Measurements from ENCODE around the gene TLN1.
A peak's percentile ranks its signal among the peaks of the same experiment; 100 is the strongest.

Gene TLN1

GRCh38 chr9:35736201-35736633 is 4.2 kb upstream of the TLN1 start:
- H3K27ac ChIP-seq (replicated peaks) = no peak overlapping the region
- no peak overlapping the region for H3K4me3 ChIP-seq (replicated peaks; ENCODE audit: insufficient read depth, low read length)
- H3K27me3 ChIP-seq (ENCODE audit: insufficient read depth, poor library complexity, severe bottlenecking) = no peaks in the 10 kb centered on the region
- TF ChIP-seq GABPA (IDR thresholded peaks at IDR 0.05; ENCODE audit: low read depth) (no peak), CTCF (IDR thresholded peaks at IDR 0.05; ENCODE audit: insufficient read depth, low read length) (peak; percentile 93)
- peak in 1 of 2 experiments; percentile 82 for DNase-seq (ENCODE audit: low read depth in 1 of 2, low spot score in 1 of 2)

GRCh38 chr9:35734096-35734495 is 2.1 kb upstream of the TLN1 start:
- H3K27ac ChIP-seq (replicated peaks) = no peak overlapping the region
- no peak for TF ChIP-seq REST (IDR thresholded peaks at IDR 0.05; ENCODE audit: insufficient replicate concordance, low read depth)
- TF ChIP-seq GABPA (IDR thresholded peaks at IDR 0.05; ENCODE audit: low read depth) = no peak
- no peak for TF ChIP-seq POLR2AphosphoS5 (IDR thresholded peaks at IDR 0.05; ENCODE audit: low read depth)
- TF ChIP-seq SPI1 (IDR thresholded peaks at IDR 0.05; ENCODE audit: borderline replicate concordance, low read depth) = no peak
- TF ChIP-seq CTCF (IDR thresholded peaks at IDR 0.05; ENCODE audit: insufficient read depth, low read length) = no peak
- no peak for DNase-seq (ENCODE audit: low read depth in 1 of 2, low spot score in 1 of 2)
- H3K4me3 ChIP-seq (replicated peaks; ENCODE audit: insufficient read depth, low read length) = no peak overlapping the region
- H3K27me3 ChIP-seq (ENCODE audit: insufficient read depth, poor library complexity, severe bottlenecking) = no peaks in the 10 kb centered on the region

- TF ChIP-seq POLR2AphosphoS5 (IDR thresholded peaks at IDR 0.05; ENCODE audit: low read depth) (no peak), SPI1 (IDR thresholded peaks at IDR 0.05; ENCODE audit: borderline replicate concordance, low read depth) (peak; percentile 83; the same call in 1 of the 2 replicates)
- Histone ChIP-seq H3K27me3 (ENCODE audit: insufficient read depth, poor library complexity, severe bottlenecking) (no peaks in the 10 kb centered on the region), H3K27ac (replicated peaks) (peak overlapping the region; percentile 48), H3K4me3 (replicated peaks; ENCODE audit: insufficient read depth, low read length) (peak overlapping the region; percentile 80)
- peak in 1 of 2 experiments; percentile 31 for DNase-seq (ENCODE audit: low read depth in 1 of 2, low spot score in 1 of 2)
These were observed 976 bp upstream of the TLN1 start for GRCh38 chr9:35732800-35733541.

- H3K27ac ChIP-seq (replicated peaks) = peak overlapping the region; percentile 82
- H3K4me3 ChIP-seq (replicated peaks; ENCODE audit: insufficient read depth, low read length) = peak overlapping the region; percentile 83
- peak in 1 of 2 experiments; percentile 30 for DNase-seq (ENCODE audit: low read depth in 1 of 2, low spot score in 1 of 2)
- H3K27me3 ChIP-seq (ENCODE audit: insufficient read depth, poor library complexity, severe bottlenecking) = no peaks in the 10 kb centered on the region
- no peak for TF ChIP-seq SPI1 (IDR thresholded peaks at IDR 0.05; ENCODE audit: borderline replicate concordance, low read depth)
- TF ChIP-seq GABPA (IDR thresholded peaks at IDR 0.05; ENCODE audit: low read depth) = no peak
- TF ChIP-seq REST (IDR thresholded peaks at IDR 0.05; ENCODE audit: insufficient replicate concordance, low read depth) = no peak
- TF ChIP-seq POLR2AphosphoS5 (IDR thresholded peaks at IDR 0.05; ENCODE audit: low read depth) = no peak
- TF ChIP-seq CTCF (IDR thresholded peaks at IDR 0.05; ENCODE audit: insufficient read depth, low read length) = no peak
These were observed 395 bp downstream of the TLN1 start for GRCh38 chr9:35731415-35732184.
